Activated CD8-positive, alpha-beta memory T cell treated with anti-CD3 and anti-CD28 coated beads, Interleukin-2, amount 50 U/mL, for 4 hours (primary cell): ENCODE results near the gene IPO7.

Experiments
- DNase-seq: peaks from one replicate; pipeline ENCODE4 v3.0.0-alpha.2; 2020

Gene IPO7

GRCh38 chr11:9495803-9496514 lies 111.5 kb downstream of the IPO7 start:
- no peak for DNase-seq
